KOPT-K1 (cell line): ENCODE data around the gene LMBR1.

ENCODE experiments used
- H3K27ac ChIP-seq: fragments of 200-600 bp; sonication (generic); 2 replicates; pipeline ENCODE4 v1.5.1; 2016; ENCODE audit warnings: antibody characterized with exemption, mild to moderate bottlenecking, low read depth, low read length; ENCODE audit not compliant: poor library complexity, severe bottlenecking
- H3K36me3 ChIP-seq: fragments of 200-600 bp; sonication (generic); 2 replicates; pipeline ENCODE4 v1.5.1; 2017; ENCODE audit warnings: antibody characterized with exemption, mild to moderate bottlenecking, low read length, moderate library complexity; ENCODE audit not compliant: insufficient read depth
- H3K9me3 ChIP-seq: fragments of 200-600 bp; sonication (generic); 2 replicates; pipeline ENCODE4 v1.5.1; 2017; ENCODE audit warnings: antibody characterized with exemption, low read length, mild to moderate bottlenecking; ENCODE audit not compliant: insufficient read depth, poor library complexity, severe bottlenecking

Gene LMBR1

GRCh38 chr7:156777364-156778069 is 115.5 kb downstream of the LMBR1 start:
- Histone ChIP-seq H3K27ac (no peak overlapping the region), H3K36me3 (no peaks in the 10 kb centered on the region), H3K9me3 (no peaks in the 10 kb centered on the region)

DNA sequence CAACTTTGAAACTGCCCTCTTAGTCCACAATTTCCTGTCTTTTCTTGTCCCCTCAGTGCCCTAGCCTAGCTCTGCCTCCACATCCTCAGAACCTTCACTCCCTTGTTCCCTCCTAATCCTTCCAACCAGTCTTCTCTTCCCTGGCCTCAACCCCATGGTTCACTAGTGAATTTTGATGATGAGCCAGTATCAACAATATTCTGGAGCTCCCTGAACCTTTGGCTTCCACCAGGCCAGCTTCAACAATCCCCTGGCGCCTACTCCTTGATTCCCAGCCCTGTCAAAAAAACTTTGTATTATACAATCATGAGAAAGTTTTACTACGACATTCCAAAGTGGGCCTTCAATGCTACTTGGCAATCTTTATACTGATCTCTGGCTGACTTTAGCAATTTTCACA is 116.5 kb downstream of the LMBR1 start:
- no peaks in the 10 kb centered on the region for H3K36me3 ChIP-seq
- no peak overlapping the region for H3K27ac ChIP-seq
- no peaks in the 10 kb centered on the region for H3K9me3 ChIP-seq

DNA sequence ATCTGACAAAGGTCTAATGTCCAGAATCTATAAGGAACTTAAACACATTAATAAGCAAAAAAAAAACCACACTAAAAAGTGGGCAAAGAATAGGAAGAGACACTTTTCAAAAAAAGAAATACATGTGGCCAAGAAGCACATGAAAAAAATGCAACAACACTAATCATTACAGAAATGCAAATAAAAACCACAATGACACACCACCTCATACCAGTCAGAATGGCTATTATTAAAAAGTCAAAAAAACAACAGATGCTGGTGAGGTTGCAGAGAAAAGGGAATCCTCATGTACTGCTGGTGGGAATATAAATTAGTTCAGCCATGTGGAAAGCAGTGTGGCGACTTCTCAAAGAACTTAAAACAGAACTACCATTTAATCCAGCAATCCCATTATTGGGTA is 119.0 kb downstream of the LMBR1 start:
- no peak overlapping the region for H3K27ac ChIP-seq
- H3K36me3 ChIP-seq = no peaks in the 10 kb centered on the region
- no peaks in the 10 kb centered on the region for H3K9me3 ChIP-seq

DNA sequence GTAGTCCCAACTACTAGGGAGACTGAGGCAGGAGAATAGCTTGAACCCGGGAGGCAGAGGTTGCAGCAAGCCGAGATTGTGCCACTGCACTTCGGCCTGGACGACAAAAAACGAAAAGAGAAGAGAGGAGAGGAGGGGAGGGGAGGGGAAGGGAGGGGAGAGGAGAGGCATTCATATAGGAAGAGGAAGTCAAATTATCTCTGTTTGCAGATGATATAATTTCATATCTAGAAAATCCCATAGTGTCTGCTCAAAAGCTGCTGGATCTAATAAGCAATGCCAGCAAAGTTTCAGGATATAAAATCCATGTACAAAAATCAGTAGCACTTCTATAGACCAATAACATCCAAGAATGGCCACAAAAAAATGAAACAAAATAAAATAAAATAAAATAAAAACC is 120.3 kb downstream of the LMBR1 start:
- Histone ChIP-seq H3K9me3 (no peaks in the 10 kb centered on the region), H3K27ac (no peak overlapping the region), H3K36me3 (no peaks in the 10 kb centered on the region)

- Histone ChIP-seq H3K9me3 (no peaks in the 10 kb centered on the region), H3K27ac (no peak overlapping the region), H3K36me3 (no peaks in the 10 kb centered on the region)
These were observed 124.1 kb downstream of the LMBR1 start for GRCh38 chr7:156768698-156769472.

DNA sequence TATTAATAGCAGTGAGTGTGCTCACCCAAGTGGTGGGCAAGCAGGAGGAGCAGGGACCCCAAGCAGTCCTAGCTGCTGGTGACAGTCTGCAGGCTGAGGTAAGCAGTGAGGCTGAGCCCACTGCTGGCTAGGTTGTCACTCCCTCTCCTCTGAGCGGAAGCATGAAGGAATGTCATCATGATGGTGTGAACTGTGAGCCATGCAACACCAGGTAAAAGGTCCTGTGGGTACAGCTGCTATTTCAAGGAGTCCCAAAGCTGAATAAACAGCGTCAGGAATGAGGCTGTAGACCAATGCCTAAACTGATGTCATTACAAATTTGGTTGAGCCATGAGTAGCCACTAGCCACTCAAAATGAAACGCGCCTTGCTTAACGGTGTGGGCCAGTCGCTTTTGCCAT is 126.3 kb downstream of the LMBR1 start:
- no peak overlapping the region for H3K27ac ChIP-seq
- H3K36me3 ChIP-seq = no peaks in the 10 kb centered on the region

GRCh38 chr7:156765901-156766656 is 126.9 kb downstream of the LMBR1 start:
- no peaks in the 10 kb centered on the region for H3K9me3 ChIP-seq
- no peak overlapping the region for H3K27ac ChIP-seq
- H3K36me3 ChIP-seq = peaks cover under 1% of the 10 kb centered on the region; the same call in 1 of the 2 replicates

More for the DNA sequence above, 126.3 kb downstream of the LMBR1 start:
- no peaks in the 10 kb centered on the region for H3K9me3 ChIP-seq

DNA sequence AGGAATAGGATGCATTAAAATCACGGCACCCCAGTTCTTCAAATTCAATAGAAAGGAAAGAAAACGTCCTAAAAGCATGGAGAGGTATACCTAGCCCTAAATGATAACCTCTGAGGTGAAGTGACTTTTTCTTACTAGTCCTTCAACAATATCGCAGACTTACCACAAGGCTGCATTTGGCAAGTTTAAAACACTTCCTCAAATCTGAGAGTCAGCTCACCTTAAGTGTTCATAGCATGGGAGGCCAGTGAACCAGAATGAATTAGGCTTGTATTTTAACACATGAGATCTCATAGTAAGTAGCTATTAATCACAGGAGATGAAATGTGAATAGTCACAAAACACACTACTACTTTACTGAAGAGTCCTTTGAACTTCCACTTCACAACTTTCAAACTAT is 128.2 kb downstream of the LMBR1 start:
- Histone ChIP-seq H3K36me3 (peaks cover 8% of the 10 kb centered on the region; the same call in 1 of the 2 replicates), H3K9me3 (peaks cover 11% of the 10 kb centered on the region), H3K27ac (no peak overlapping the region)

GRCh38 chr7:156764016-156764669 is 128.8 kb downstream of the LMBR1 start:
- Histone ChIP-seq H3K9me3 (peaks cover 17% of the 10 kb centered on the region), H3K36me3 (peaks cover 11% of the 10 kb centered on the region; the same call in 1 of the 2 replicates), H3K27ac (no peak overlapping the region)

DNA sequence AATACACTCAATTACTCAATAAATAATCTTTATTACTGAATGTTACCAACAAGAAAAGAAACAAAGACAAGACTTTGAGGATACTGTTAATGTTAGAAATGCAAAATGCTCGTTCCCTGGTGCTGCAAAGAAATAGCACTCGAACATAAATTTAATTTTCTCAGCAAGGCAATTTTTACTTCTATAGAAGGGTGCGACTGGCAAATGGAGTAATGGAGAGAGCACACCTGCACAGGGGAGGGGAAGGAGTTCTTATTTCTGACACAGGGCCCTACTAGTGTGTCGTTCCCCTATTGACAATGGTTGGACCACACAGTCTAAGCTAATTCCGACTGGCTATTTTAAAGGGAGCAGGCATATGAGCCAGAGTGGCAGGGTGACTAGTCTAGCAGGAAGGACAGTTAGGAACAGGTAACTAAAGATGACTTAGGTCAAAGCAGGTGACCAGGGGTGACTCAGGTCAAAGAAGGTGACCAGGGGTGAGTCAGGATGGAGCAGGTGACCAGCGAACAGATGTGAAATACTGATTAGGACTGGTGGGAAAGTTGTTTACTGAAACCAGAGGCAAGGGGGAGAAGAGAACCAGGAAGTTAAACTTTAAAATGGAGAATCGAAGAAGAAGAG is 133.3 kb downstream of the LMBR1 start:
- no peak overlapping the region for H3K27ac ChIP-seq
- H3K36me3 ChIP-seq = peaks cover 20% of the 10 kb centered on the region
- H3K9me3 ChIP-seq = peaks cover 18% of the 10 kb centered on the region

DNA sequence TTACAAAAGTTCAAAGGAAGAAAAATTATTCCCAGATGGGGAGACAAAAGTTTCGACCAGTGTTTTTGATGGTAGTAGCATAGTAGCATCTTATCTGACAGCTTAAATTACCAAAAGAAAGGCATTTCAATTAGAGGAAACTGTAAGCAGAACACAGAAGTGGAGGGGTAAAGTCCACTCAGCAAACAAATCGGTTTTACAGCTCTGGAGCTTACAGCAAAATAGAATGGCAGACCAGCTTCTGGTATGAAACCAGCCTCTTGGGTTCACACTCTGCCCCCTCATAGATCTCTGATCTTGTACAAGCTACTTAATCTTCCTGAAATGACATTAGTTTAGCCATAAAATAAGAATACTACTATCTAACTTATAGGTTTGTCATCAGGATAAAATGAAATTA is 133.8 kb downstream of the LMBR1 start:
- Histone ChIP-seq H3K27ac (no peak overlapping the region), H3K9me3 (peaks cover 18% of the 10 kb centered on the region), H3K36me3 (peaks cover 20% of the 10 kb centered on the region)

GRCh38 chr7:156754201-156754600 is 138.8 kb downstream of the LMBR1 start:
- peaks cover 2% of the 10 kb centered on the region for H3K9me3 ChIP-seq

DNA sequence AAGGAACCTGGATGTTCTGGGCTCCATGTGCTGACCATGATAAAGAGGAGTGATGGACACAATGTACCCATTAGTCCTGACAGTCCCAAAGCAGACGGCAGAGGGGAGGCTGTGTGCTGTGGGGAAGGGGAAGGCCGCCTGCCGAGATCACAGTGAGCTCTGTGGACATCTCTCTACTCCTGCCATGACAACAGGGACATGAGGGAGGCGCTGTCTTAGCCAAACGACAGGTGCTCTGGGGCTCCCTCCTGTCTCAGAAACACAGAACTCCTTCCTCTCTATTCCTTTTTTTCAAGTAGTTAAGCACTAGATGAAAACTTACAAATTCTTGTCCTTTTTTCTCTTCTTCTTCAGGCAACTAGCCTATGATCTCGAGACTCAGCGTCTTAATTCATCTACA is 139.4 kb downstream of the LMBR1 start:
- H3K36me3 ChIP-seq = peaks cover 17% of the 10 kb centered on the region
- H3K9me3 ChIP-seq = no peaks in the 10 kb centered on the region
- no peak overlapping the region for H3K27ac ChIP-seq

More at GRCh38 chr7:156754201-156754600, 138.8 kb downstream of the LMBR1 start:
- H3K27ac ChIP-seq = no peak overlapping the region
- peaks cover 17% of the 10 kb centered on the region for H3K36me3 ChIP-seq

DNA sequence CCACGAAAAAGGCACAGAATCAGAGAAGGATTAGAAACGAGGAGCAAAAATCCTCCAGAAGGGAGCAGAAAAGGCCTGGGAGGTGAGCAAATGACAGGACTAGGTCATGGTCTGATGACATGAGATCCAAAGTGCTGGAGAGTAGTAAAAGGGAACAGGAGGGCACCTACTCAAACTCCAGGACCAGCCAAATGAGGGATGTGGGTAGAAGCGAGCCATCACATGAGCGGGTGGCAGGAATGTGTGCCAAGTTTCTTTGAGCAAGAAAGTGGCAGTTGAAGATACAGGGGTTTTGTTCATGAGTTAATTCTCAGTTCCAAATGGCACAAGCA is 139.8 kb downstream of the LMBR1 start:
- peaks cover 12% of the 10 kb centered on the region; the same call in 1 of the 2 replicates for H3K36me3 ChIP-seq
- H3K9me3 ChIP-seq = no peaks in the 10 kb centered on the region
- H3K27ac ChIP-seq = no peak overlapping the region
